Hepatocyte (in vitro differentiated cells): ENCODE data around the gene LRTM1. TPM values are rescaled to one million over a fixed set of nuclear protein-coding genes. Genes with fewer than 3 reads are reported as not detected.

Source experiments
- DNase-seq: peaks from one replicate; pipeline ENCODE4 v3.0.0-alpha.2; 2016; ENCODE audit warnings: low spot score
- H2AFZ ChIP-seq: fragments of 200-600 bp; sonication (generic); 2 replicates; pipeline ENCODE4 v1.6.0; 2016; ENCODE audit warnings: antibody characterized with exemption, mild to moderate bottlenecking
- H3K27ac ChIP-seq: fragments of 200-600 bp; sonication (generic); 2 replicates; pipeline ENCODE4 v1.5.1; 2016; ENCODE audit warnings: mild to moderate bottlenecking
- H3K27me3 ChIP-seq: fragments of 200-600 bp; sonication (generic); 2 replicates; pipeline ENCODE4 v1.6.1; 2016
- H3K36me3 ChIP-seq: fragments of 200-600 bp; sonication (generic); replicated peaks from 2 replicates; pipeline ENCODE4 v1.5.1; 2016; ENCODE audit warnings: low read depth; ENCODE audit not compliant: insufficient read depth
- H3K4me1 ChIP-seq: fragments of 200-600 bp; sonication (generic); 2 replicates; pipeline ENCODE4 v1.5.1; 2016; ENCODE audit warnings: mild to moderate bottlenecking, moderate library complexity; ENCODE audit not compliant: insufficient read depth
- H3K4me2 ChIP-seq: fragments of 200-600 bp; sonication (generic); 2 replicates; pipeline ENCODE4 v1.6.0; 2016
- H3K4me3 ChIP-seq: fragments of 200-600 bp; sonication (generic); 2 replicates; pipeline ENCODE4 v1.5.1; 2016; ENCODE audit warnings: mild to moderate bottlenecking
- H3K79me2 ChIP-seq: fragments of 200-600 bp; sonication (generic); 2 replicates; pipeline ENCODE4 v1.6.0; 2017; ENCODE audit warnings: mild to moderate bottlenecking
- H3K9me2 ChIP-seq: fragments of 200-600 bp; sonication (generic); replicated peaks from 2 replicates; pipeline ENCODE4 v1.6.0; 2017; ENCODE audit warnings: mild to moderate bottlenecking; ENCODE audit not compliant: insufficient read depth
- H3K9me3 ChIP-seq: fragments of 200-600 bp; sonication (generic); 2 replicates; pipeline ENCODE4 v1.5.1; 2016; ENCODE audit warnings: low read depth, mild to moderate bottlenecking
- H4K20me1 ChIP-seq: fragments of 200-600 bp; sonication (generic); 2 replicates; pipeline ENCODE4 v1.6.0; 2016; ENCODE audit warnings: mild to moderate bottlenecking; ENCODE audit not compliant: insufficient read depth, poor library complexity, severe bottlenecking
- CTCF ChIP-seq: fragments of 200-600 bp; sonication (generic); IDR thresholded peaks from 2 replicates; pipeline ENCODE4 v1.5.1; 2016; ENCODE audit warnings: antibody characterized with exemption, mild to moderate bottlenecking; ENCODE audit not compliant: poor library complexity
- EZH2 ChIP-seq: fragments of 200-600 bp; sonication (generic); IDR thresholded peaks from 2 replicates; pipeline ENCODE4 v1.6.1; 2016; ENCODE audit warnings: antibody characterized with exemption, mild to moderate bottlenecking, borderline replicate concordance
- EZH2phosphoT487 ChIP-seq: fragments of 200-600 bp; sonication (generic); IDR thresholded peaks from one replicate; pipeline ENCODE4 v1.6.1; 2018; ENCODE audit warnings: antibody characterized with exemption, mild to moderate bottlenecking, low read depth, moderate library complexity; ENCODE audit not compliant: unreplicated experiment, severe bottlenecking
- WGBS: methylation state at CpG from one replicate; pipeline ENCODE4 v1.1.6; 2016; ENCODE audit warnings: low lambda C conversion rate; ENCODE audit errors: missing lambda C conversion rate; 5-methylcytosine and 5-hydroxymethylcytosine counted together
- polyA plus RNA-seq: library from polyadenylated mRNA; unstranded; fragments of >200 nt; fragmentation: Nextera tagmentation; extraction: Ambion mirVana; gene quantifications from 2 replicates; pipeline ENCODE4 v1.2.1, GENCODE V29; 2016
- total RNA-seq: library from RNA; depleted of rRNA; stranded (reverse); fragments of >200 nt; gene quantifications from 2 replicates; pipeline ENCODE4 v1.2.3, GENCODE V29; 2014

Gene LRTM1
- total and polyA plus RNA-seq, 2 experiments from 2014 or later, result 0.23 TPM; not detected in 1

- Histone ChIP-seq H3K27me3 (no peaks in the 10 kb centered on the region), H3K9me3 (no peaks in the 10 kb centered on the region), H3K36me3 (no peaks in the 10 kb centered on the region), H2AFZ (no peak overlapping the region), H3K4me3 (no peak overlapping the region), H3K4me1 (no peaks in the 10 kb centered on the region), H3K9me2 (no peaks in the 10 kb centered on the region), H4K20me1 (no peaks in the 10 kb centered on the region), H3K4me2 (no peak overlapping the region), H3K27ac (no peak overlapping the region), H3K79me2 (no peaks in the 10 kb centered on the region)
- DNase-seq, result no peak
- 68% methylated on average over 6 of the region's 6 CpGs for WGBS
- no peak for TF ChIP-seq EZH2
- TF ChIP-seq EZH2phosphoT487, result no peak
- TF ChIP-seq CTCF, result no peak
Observed at GRCh38 chr3:54939557-54940300, 11.9 kb upstream of the LRTM1 start.

GRCh38 chr3:54936561-54936960 is 8.7 kb upstream of the LRTM1 start:
- Histone ChIP-seq H3K9me2 (no peaks in the 10 kb centered on the region), H3K36me3 (no peaks in the 10 kb centered on the region), H3K4me2 (no peak overlapping the region), H3K4me3 (no peak overlapping the region), H2AFZ (no peak overlapping the region), H3K79me2 (no peaks in the 10 kb centered on the region), H3K27ac (no peak overlapping the region), H3K9me3 (no peaks in the 10 kb centered on the region), H3K4me1 (no peaks in the 10 kb centered on the region), H3K27me3 (no peaks in the 10 kb centered on the region), H4K20me1 (no peaks in the 10 kb centered on the region)
- no peak for TF ChIP-seq EZH2phosphoT487
- TF ChIP-seq EZH2, result no peak
- TF ChIP-seq CTCF, result no peak
- WGBS, result 68% methylated on average over 5 of the region's 5 CpGs
- no peak for DNase-seq

GRCh38 chr3:54935869-54936268 is 8.0 kb upstream of the LRTM1 start:
- Histone ChIP-seq H3K27me3 (no peaks in the 10 kb centered on the region), H2AFZ (no peak overlapping the region), H3K4me2 (no peak overlapping the region), H4K20me1 (no peaks in the 10 kb centered on the region), H3K4me1 (no peaks in the 10 kb centered on the region), H3K27ac (no peak overlapping the region), H3K79me2 (no peaks in the 10 kb centered on the region), H3K36me3 (no peaks in the 10 kb centered on the region), H3K9me3 (no peaks in the 10 kb centered on the region), H3K9me2 (no peaks in the 10 kb centered on the region), H3K4me3 (no peak overlapping the region)
- 87% methylated on average over 3 of the region's 3 CpGs for WGBS
- no peak for DNase-seq
- TF ChIP-seq CTCF, result no peak
- no peak for TF ChIP-seq EZH2
- TF ChIP-seq EZH2phosphoT487, result no peak
